ENCODE data around the gene LSM11.
"Not testable (repeated sequence)": the region's sequence is repeated elsewhere in the genome, so short reads cannot be mapped to it uniquely, and the experiment has no call there.

LSM11 gene

DNA sequence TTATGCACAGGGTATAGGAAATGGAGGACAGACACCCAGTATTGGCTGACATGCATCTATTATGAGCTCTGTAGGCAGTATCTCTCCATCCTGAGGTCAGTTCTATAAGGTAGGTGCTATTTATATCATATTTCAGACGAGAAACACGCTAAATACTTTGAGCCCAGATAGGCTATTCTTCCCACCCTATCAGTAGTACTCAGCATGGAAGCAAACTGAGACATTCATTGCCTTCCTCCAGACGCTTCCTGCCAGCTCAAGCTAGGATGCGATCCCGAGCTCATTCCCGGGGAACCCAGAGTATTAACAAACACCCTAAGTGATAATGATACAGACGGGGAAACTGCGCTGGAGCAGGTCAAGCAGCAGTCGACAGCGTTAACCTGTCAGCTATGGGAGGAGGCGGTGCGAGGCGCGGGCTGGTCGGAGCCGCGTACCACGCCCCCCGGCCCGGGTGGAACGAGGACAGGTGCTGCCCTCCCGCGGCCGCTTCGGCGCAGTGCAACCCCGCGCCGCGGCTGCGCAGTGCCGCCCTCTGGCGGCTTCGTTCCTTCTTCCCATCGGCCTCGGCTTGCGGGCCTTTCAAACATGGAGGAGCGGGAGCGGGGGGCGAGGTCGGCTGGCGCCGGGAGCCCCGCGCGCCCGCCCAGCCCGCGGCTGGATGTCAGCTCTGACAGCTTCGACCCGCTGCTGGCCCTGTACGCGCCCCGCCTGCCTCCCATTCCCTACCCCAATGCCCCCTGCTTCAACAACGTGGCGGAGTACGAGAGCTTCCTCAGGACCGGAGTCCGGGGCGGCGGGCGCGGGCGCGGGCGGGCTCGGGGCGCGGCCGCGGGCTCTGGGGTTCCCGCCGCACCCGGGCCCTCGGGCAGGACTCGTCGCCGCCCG lies at the start of gene LSM11:
Gene LSM11, plus strand, starts transcription at position 550 of the 888 bp plus-strand sequence. Its CDS starts 39 bp downstream, at position 589.
- peak; percentile 93 for DNase-seq

GRCh38 chr5:157693816-157694215 lies 49.7 kb upstream of the LSM11 start:
- DNase-seq: not testable (repeated sequence)

DNA sequence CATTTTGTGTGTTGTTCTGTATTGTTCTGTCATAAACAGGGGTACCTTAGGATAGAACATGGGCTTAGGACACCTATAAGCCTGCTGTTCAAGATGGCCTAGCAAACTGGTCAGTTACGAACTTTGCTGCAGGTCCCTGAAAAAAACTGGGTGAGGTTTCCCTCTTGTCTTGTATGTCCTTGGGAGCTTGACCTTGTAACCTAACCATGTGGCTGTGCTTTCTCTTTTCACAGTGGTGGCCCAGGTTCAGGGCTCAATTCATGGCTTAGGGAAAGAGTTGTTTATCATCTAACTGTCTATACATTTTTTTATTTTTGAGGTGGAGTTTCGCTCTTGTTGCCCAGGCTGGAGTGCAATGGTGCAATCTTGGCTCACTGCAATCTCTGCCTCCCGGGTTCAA lies 47.4 kb upstream of the LSM11 start:
- DNase-seq: not testable (repeated sequence)

DNA sequence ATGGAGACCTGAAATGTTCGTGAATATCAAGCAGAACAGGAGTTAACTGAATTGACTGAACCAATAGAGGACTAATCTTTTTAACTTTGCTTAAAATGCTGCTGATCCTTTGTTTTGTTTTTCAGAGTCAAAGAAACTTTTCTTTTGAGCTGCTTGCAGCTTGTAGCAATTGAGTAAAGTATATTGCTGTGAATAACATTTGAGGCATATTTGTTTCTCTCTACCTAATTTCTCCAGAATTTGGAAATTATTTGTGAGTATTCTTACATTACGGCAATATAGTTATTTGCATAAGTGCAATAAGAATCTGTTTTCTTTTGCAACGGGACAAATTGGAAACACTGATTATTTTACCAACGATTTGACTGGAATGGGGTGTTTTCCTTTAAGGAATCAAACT lies 44.8 kb upstream of the LSM11 start:
- not testable (repeated sequence) for DNase-seq

GRCh38 chr5:157703736-157704135 lies 39.8 kb upstream of the LSM11 start:
- DNase-seq: no peak

GRCh38 chr5:157708866-157709265 lies 34.6 kb upstream of the LSM11 start:
- no peak for DNase-seq

DNA sequence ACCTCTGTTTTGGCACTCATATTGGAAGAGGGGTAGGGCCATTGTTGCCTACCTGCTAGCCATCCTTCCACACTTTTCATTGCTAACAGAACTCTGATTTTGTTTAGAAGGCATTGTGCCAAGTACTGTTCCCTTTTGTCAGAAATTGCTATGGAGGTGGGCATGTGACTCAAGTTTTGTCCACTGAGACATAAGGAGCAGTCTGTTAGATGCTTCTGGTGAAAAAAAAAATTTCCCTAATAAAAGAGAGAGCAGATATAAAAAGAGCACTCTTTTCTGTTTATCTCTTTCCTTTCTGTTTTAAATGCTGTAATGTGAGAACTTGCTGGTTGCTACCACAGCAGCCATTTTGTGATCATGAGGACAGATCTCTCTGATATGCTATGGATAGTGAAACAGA lies 34.2 kb upstream of the LSM11 start:
- no peak for DNase-seq

- no peak for DNase-seq
These were observed 33.1 kb upstream of the LSM11 start for GRCh38 chr5:157710431-157710830.

- DNase-seq: no peak
These were observed 32.6 kb upstream of the LSM11 start for GRCh38 chr5:157710882-157711281.

- DNase-seq: no peak
These were observed 29.5 kb upstream of the LSM11 start for GRCh38 chr5:157713830-157714595.

- DNase-seq: no peak
These were observed 29.0 kb upstream of the LSM11 start for GRCh38 chr5:157714596-157714864.

DNA sequence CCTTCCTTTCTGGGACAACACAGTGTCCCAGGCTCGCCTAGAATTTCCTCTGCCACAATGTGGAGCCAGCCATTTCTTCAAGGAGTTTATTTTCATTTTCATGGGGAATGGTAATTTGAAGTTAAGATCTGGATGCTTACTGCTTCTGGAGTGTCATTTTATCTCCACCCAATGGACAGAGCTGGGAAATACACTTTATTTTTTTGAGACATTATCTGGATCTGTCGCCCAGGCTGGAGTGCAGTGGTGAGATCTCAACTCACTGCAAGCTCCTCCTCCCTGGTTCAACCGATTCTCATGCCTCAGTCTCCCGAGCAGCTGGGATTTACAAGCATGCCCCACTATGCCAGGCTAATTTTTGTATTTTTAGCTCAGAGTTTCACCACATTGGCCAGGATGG lies 25.0 kb upstream of the LSM11 start:
- peak; percentile 63 for DNase-seq

- DNase-seq: no peak
These were observed 24.3 kb upstream of the LSM11 start for GRCh38 chr5:157719245-157719644.

DNA sequence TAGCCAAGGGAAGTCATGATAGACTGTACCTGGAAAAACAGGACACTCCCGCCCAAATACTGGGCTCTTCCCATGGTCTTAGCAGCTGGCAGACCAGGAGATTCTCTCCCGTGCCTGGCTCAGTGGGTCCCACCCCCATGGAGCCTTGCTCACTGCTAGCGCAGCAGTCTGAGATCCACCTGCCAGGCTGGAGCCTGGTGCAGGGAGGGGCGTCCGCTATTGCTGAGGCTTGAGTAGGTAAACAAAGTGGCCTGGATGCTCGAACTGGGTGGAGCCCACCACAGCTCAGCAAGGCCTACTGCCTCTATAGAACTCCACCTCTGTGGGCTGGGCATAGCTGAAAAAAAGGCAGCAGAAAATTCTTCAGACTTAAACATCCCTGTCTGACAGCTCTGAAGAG lies 22.4 kb upstream of the LSM11 start:
- no peak for DNase-seq

- DNase-seq: not testable (repeated sequence)
These were observed 20.6 kb upstream of the LSM11 start for GRCh38 chr5:157722895-157723294.

GRCh38 chr5:157726607-157727006 lies 16.9 kb upstream of the LSM11 start:
- DNase-seq: not testable (repeated sequence)

- not testable (repeated sequence) for DNase-seq
These were observed 15.7 kb upstream of the LSM11 start for GRCh38 chr5:157727858-157728257.

GRCh38 chr5:157729858-157730257 lies 13.7 kb upstream of the LSM11 start:
- DNase-seq: no peak

GRCh38 chr5:157730900-157731271 lies 12.6 kb upstream of the LSM11 start:
- no peak for DNase-seq

- peak; percentile 97 for DNase-seq
These were observed 12.0 kb upstream of the LSM11 start, which contains the start of gene THG1L for GRCh38 chr5:157731272-157732129. THG1L (plus strand) TSS chr5:157731420; CDS start chr5:157731441, 21 bp downstream.

- no peak for DNase-seq
These were observed 11.4 kb upstream of the LSM11 start for GRCh38 chr5:157732130-157732514.

DNA sequence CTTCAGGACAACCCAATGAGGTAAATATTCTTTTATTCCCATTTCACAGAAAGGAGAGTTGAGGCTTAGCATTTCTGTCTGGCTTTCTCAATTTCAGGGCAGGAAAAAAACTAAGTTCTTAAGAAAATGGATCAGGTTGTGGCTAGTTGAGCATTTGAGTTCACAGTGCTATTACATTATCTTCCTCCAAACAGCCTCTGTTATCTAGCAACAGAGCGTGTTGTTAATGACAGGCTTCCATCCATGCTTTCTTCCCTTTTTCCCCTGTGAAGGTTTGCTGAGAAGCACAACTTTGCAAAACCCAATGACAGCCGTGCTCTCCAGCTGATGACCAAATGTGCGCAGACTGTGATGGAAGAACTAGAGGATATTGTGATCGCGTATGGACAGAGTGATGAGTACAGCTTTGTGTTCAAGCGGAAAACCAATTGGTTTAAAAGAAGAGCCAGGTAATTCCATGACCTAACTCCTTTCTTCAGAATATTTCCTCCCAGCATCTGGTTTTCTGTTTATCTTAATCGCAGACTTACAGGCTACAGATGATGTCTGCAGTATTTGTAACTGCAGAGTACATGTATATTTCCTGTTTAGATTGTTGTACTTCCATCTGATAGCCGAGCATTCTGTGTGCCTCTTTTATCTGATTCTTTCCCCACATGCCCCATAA lies 10.8 kb upstream of the LSM11 start:
- DNase-seq: no peak

DNA sequence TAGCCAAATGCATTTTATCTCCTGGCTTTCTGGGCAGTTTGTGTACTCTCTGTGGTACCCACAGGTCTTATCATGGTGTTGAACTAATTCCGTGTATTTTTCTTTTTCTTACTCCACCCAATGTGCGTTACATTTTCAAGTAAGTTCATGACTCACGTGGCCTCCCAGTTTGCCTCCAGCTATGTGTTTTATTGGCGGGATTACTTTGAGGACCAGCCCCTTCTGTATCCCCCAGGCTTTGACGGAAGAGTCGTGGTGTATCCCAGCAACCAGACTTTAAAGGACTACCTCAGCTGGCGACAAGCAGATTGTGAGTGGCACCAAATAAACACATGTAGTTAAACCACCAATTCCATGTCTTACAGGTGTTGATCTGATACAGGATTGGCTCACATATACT lies 9.1 kb upstream of the LSM11 start:
- no peak for DNase-seq
